GM21367 (cell line): Measurements from ENCODE around the gene UBE2J2.
"Not testable (repeated sequence)": the region's sequence is repeated elsewhere in the genome, so short reads cannot be mapped to it uniquely, and the experiment has no call there.

Experiments used
- ATAC-seq: cut with Tn5 transposase; IDR thresholded peaks from one replicate; pipeline ENCODE4 v1.9.1; 2021; ENCODE audit not compliant: unreplicated experiment

UBE2J2 gene

DNA sequence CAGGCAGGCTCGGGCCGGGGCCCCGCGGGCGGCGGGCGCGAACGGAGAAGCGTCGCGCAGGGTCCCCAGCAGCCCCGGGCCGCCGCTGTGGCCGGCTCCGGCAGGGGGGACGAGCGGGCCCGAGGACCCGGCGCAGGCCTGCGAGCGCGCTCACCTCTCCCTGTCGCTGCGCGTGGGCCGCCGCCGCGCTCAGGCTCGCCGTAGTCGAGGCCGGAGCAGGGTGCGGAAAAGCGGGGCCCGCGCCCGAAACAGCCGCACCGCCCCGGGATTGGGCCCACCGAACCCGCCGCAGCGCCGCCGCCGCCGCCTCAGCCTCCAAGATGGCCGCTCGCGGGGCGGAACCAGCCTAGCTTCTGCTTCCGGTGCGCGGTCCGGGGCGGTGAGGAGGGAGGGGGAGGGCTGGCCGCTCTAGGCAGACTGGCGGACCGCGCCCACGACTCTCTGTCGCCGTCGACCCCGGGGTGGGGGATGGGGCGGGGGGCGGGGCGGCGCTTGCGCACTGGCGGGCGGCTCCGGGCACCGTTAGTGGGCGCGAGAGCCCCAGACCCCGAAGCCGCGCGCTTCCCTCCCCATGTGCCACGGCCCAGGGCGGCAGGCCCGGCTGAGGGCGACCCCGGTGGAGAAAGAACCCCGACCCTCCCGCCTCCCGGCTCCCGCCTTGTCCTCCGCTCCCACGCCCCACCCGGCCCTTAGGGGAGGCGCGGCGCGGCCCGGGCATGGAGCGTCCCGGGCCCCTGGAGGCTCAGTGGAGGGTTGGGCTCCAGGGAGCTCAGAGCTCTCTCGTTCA lies at the start of gene UBE2J2:
Gene UBE2J2, minus strand, starts transcription at position 343 of the 787 bp plus-strand sequence. CDS start 5,862 bp downstream, outside the sequence.
- ATAC-seq: peak; percentile 66

GRCh38 chr1:1322952-1323351 lies 49.3 kb upstream of the UBE2J2 start:
- ATAC-seq: no peak

DNA sequence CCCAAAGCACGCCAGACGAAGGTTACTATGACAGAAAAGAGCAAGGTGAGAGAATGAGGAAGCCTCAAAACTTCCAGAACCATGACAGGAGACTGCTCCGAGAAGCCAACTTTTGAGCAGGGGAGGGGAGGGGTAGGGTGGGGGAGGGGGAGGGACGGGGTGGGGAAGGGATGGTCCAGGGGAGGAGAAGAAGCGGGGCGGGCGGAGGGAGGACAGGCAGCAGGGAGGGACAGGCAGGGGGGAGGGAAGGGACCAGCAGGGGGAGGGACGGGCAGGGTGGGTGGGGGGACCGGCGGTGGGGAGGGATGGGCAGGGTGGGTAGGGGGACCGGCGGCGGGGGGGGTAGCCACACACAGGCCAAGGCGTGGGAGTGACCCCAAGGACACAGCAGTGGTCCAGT lies 48.8 kb upstream of the UBE2J2 start:
- ATAC-seq: no peak

- no peak for ATAC-seq
These were observed 47.8 kb upstream of the UBE2J2 start for GRCh38 chr1:1321477-1321876.

GRCh38 chr1:1320666-1321448 lies 47.2 kb upstream of the UBE2J2 start:
- ATAC-seq: no peak

- no peak for ATAC-seq
These were observed 45.9 kb upstream of the UBE2J2 start for GRCh38 chr1:1319646-1319941.

DNA sequence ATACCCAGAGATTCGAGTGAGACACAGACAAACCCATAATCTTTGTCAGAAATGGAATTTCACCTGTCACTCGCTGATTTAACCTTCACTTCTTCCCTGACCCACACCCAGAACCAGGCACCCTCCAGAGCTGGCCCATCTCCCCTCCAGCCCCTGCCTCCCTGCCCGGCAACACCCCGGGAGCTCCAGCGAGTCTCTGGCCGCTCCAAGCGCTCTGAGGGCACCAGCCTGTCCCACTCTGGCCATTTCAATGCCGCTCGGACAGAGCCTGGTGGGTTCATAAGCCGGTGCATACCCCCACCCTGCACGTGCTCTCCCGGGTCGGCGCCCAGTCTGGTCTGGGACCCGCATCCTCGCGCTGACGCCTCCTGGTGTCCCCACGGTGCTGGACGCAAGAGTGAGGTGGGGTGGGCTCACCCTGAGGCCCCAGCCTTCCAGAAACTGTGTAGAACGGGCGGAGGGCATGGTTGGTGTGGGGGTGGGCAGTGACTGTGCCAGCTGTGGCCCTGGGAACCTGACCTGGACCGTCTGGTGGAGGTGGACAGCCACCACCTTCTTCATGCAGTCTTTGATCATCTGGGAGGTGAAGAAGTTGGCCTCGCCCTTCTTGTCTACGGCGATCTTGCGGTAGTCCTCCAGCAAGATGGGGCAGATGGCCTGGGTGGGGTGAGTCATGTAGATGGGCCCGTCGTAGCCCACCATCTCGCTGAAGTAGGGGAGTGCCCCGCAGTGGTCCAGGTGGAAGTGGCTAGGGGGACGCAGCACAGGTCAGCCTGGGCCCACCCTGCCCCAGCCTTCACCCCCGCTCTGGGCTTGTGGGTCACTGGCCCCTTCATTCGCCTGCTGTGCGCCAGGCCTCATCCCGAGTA lies 45.4 kb upstream of the UBE2J2 start:
- no peak for ATAC-seq

GRCh38 chr1:1318131-1318652 lies 44.5 kb upstream of the UBE2J2 start:
- ATAC-seq: no peak

- no peak for ATAC-seq
These were observed 43.8 kb upstream of the UBE2J2 start for GRCh38 chr1:1317420-1317819.

DNA sequence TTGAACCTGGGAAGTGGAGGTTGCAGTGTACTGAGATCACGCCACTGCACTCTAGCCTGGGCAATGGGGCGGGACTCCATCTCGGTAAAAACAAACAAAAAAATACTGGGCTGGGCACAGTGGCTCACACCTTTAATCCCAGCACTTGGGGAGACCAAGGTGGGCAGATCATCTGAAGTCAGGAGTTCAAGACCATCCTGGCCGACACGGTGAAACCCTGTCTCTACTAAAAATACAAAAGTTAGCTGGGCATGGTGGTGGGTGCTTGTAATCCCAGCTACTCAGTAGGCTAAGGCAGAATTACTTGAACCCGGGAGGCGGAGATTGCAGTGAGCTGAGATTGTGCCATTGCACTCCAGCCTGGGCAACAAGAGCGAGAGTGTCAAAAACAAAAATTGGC lies 42.5 kb upstream of the UBE2J2 start:
- not testable (repeated sequence) for ATAC-seq

- ATAC-seq: no peak
These were observed 41.8 kb upstream of the UBE2J2 start for GRCh38 chr1:1315435-1315954.

GRCh38 chr1:1314678-1315335 lies 41.2 kb upstream of the UBE2J2 start:
- ATAC-seq: no peak

DNA sequence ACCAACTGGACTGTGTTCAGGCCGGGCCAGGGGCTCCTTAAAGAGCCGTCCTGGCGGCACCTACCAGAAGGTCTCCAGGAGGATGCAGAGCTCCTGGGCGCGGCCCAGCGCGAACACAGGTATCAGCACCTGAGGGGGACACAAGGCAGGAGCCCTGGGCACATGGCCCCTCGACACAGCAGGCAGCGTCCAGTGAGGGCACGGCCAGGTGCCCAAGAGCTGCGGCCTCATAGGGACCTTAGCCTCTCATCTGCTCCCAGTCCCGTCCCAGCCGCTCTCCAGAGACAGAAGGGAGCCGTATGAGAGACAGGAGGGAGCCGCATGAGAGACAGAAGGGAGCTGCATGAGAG lies 40.6 kb upstream of the UBE2J2 start:
- ATAC-seq: no peak

- no peak for ATAC-seq
These were observed 40.0 kb upstream of the UBE2J2 start for GRCh38 chr1:1313500-1314236.

- no peak for ATAC-seq
These were observed 39.0 kb upstream of the UBE2J2 start for GRCh38 chr1:1312450-1313314.

DNA sequence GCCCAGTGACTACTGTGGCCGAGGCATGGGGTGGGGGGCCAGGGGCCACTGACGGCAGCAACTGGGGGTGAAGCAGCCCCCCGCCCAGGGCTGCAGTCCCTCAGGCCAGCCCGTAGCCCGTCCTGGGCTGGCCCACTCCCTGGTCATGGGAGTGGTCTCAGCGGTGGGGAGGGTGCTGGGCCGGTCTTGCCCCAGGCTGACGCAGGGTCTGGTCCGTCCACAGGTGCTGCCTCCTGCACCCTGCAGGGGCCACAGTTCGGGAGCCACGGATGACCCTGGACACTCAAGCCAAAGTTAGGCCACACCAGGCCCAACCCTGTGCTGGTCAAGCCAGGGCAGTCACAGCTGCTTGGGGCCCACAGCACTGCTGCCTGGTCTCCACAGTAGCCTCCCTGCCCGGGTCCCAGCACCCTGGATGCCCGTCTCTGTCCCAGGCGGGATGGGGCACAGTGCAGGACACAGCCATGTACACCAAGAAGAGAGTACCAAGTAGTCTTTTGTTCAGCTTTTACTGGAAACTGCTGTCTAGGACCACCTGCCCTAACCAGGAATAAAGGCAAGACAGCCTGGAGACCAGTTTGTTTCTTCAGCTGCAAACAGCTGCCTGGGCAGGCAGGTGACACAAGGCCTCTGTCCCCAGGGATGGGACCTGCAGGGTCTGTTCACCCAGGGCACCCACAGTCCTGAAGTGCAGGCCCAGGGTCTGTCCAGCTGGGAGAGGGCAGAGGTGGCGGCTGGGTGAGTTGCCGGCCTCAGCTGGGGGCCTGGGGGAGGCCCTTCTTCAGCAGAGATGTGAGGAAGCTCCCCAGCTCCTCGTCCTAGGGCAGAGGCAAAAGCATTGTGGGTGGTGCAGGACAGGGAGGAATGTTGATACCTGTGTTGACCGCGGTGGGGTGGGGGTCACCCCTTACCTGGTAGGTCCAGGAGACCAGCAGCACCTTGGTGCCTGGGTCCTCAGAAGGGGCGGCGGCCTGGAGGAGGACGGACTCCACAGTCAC lies 37.8 kb upstream of the UBE2J2 start:
- ATAC-seq: no peak

DNA sequence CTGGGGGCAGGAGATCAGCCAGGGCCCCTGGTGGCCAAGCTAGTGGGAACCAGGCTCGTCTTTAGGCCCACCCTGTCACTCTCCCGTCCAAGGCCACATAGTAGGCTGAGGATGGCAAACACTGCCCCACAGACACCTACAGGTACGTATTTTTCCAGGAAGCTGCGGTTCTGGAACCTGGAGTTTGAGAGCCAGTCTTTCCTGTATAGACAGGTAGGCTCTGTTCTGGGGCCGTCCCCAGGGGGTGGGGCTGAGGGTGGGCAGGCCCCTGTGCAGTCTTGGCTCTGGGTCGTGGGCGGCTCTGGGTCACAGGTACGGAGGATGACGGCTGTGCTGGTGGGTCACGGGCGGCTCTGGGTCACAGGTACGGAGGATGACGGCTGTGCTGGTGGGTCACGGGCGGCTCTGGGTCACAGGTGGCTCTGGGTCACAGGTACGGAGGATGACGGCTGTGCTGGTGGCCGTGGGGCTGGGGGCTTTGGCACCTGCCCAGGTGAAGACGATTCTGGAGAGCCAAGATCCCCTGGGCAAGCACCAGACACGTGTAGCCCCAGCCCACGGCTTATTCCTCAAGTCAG lies 36.9 kb upstream of the UBE2J2 start:
- ATAC-seq: no peak

GRCh38 chr1:1310109-1310385 lies 36.4 kb upstream of the UBE2J2 start:
- ATAC-seq: no peak
